Measurements from ENCODE around the gene GRWD1.
"Not testable (repeated sequence)": the region's sequence is repeated elsewhere in the genome, so short reads cannot be mapped to it uniquely, and the experiment has no call there.

- not testable (repeated sequence) for TF ChIP-seq ZSCAN5A (tag by site-specific recombination; IDR thresholded peaks at IDR 0.05); ZNF157 (tag by site-specific recombination; IDR thresholded peaks at IDR 0.05); CTCF (tag by site-specific recombination; IDR thresholded peaks at IDR 0.05); ZNF18 (tag by site-specific recombination; IDR thresholded peaks at IDR 0.05); ZNF521 (tag by site-specific recombination; IDR thresholded peaks at IDR 0.05); SP2 (tag by site-specific recombination; IDR thresholded peaks at IDR 0.05); ZNF10 (tag by site-specific recombination; IDR thresholded peaks at IDR 0.05); ZNF214 (tag by site-specific recombination; IDR thresholded peaks at IDR 0.05; ENCODE audit: borderline replicate concordance); RBAK (tag by site-specific recombination; IDR thresholded peaks at IDR 0.05); ZNF366 (tag by site-specific recombination; conservative IDR thresholded peaks at IDR 0.05); ZFP3 (tag by site-specific recombination; IDR thresholded peaks at IDR 0.05; ENCODE audit: low read depth); GLI2 (tag by site-specific recombination; IDR thresholded peaks at IDR 0.05; ENCODE audit: borderline replicate concordance, low read depth); ZNF561 (tag by site-specific recombination; IDR thresholded peaks at IDR 0.05; ENCODE audit: borderline replicate concordance); ZNF274 (IDR thresholded peaks at IDR 0.05; ENCODE audit: low read length); ZNF274 (tag by site-specific recombination; IDR thresholded peaks at IDR 0.05; ENCODE audit: borderline replicate concordance)
These were observed 40.9 kb downstream of the GRWD1 start for GRCh38 chr19:48486706-48487105.

Data from HEK293 (cell line).